ENCODE measurements around the gene COX7A2L.

The COX7A2L gene

GRCh38 chr2:42307180-42307579 lies 53.8 kb downstream of the COX7A2L start:
- TF ChIP-seq, protein P1, sequence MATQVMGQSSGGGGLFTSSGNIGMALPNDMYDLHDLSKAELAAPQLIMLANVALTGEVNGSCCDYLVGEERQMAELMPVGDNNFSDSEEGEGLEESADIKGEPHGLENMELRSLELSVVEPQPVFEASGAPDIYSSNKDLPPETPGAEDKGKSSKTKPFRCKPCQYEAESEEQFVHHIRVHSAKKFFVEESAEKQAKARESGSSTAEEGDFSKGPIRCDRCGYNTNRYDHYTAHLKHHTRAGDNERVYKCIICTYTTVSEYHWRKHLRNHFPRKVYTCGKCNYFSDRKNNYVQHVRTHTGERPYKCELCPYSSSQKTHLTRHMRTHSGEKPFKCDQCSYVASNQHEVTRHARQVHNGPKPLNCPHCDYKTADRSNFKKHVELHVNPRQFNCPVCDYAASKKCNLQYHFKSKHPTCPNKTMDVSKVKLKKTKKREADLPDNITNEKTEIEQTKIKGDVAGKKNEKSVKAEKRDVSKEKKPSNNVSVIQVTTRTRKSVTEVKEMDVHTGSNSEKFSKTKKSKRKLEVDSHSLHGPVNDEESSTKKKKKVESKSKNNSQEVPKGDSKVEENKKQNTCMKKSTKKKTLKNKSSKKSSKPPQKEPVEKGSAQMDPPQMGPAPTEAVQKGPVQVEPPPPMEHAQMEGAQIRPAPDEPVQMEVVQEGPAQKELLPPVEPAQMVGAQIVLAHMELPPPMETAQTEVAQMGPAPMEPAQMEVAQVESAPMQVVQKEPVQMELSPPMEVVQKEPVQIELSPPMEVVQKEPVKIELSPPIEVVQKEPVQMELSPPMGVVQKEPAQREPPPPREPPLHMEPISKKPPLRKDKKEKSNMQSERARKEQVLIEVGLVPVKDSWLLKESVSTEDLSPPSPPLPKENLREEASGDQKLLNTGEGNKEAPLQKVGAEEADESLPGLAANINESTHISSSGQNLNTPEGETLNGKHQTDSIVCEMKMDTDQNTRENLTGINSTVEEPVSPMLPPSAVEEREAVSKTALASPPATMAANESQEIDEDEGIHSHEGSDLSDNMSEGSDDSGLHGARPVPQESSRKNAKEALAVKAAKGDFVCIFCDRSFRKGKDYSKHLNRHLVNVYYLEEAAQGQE (IDR thresholded peaks at IDR 0.05; ENCODE audit: insufficient read depth in 1 of 2, low read depth in 2 of 2, low read length in 2 of 2): no peak
- TF ChIP-seq TAF1 (IDR thresholded peaks at IDR 0.05; ENCODE audit: borderline replicate concordance, insufficient read depth, low read length) (no peak), FOXP2 (optimal IDR thresholded peaks at IDR 0.05; ENCODE audit: borderline replicate concordance, extremely low read depth, extremely low read length, insufficient read depth) (no peak), SIN3A (IDR thresholded peaks at IDR 0.05; ENCODE audit: borderline replicate concordance, insufficient read depth, low read length) (no peak), POLR2AphosphoS5 (IDR thresholded peaks at IDR 0.05; ENCODE audit: low read depth, low read length) (no peak)

GRCh38 chr2:42304059-42304713 lies 56.8 kb downstream of the COX7A2L start:
- no peak for TF ChIP-seq TAF1 (IDR thresholded peaks at IDR 0.05; ENCODE audit: borderline replicate concordance, insufficient read depth, low read length)
- no peak for TF ChIP-seq FOXP2 (optimal IDR thresholded peaks at IDR 0.05; ENCODE audit: borderline replicate concordance, extremely low read depth, extremely low read length, insufficient read depth)
- TF ChIP-seq, protein P1 (IDR thresholded peaks at IDR 0.05; ENCODE audit: insufficient read depth in 1 of 2, low read depth in 2 of 2, low read length in 2 of 2): no peak
- no peak for TF ChIP-seq SIN3A (IDR thresholded peaks at IDR 0.05; ENCODE audit: borderline replicate concordance, insufficient read depth, low read length)
- no peak for TF ChIP-seq POLR2AphosphoS5 (IDR thresholded peaks at IDR 0.05; ENCODE audit: low read depth, low read length)

- TF ChIP-seq FOXP2 (optimal IDR thresholded peaks at IDR 0.05; ENCODE audit: borderline replicate concordance, extremely low read depth, extremely low read length, insufficient read depth) (no peak), POLR2AphosphoS5 (IDR thresholded peaks at IDR 0.05; ENCODE audit: low read depth, low read length) (no peak), TAF1 (IDR thresholded peaks at IDR 0.05; ENCODE audit: borderline replicate concordance, insufficient read depth, low read length) (no peak), SIN3A (IDR thresholded peaks at IDR 0.05; ENCODE audit: borderline replicate concordance, insufficient read depth, low read length) (no peak)
- TF ChIP-seq, protein P1 (IDR thresholded peaks at IDR 0.05; ENCODE audit: insufficient read depth in 1 of 2, low read depth in 2 of 2, low read length in 2 of 2): no peak
Observed at GRCh38 chr2:42303252-42303651, 57.8 kb downstream of the COX7A2L start.

DNA sequence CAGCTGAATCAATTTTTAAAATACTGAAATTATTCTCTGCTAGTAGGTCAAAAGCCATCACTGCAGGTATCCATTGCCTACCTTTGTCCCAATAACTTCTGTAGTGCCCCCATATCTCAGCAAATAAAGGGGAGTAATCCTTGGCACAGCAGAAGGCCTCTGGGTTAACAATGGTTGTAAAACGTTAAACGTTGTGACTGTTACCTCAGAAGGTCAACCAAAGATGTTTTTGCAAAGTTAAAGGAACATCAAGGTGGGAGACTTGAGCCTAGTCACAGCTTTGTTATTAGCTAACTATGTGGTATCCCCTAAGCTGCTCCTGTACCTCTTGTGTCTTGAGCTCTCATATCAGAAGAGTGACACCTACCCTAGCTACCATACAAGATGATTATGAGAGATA lies 60.5 kb downstream of the COX7A2L start:
- TF ChIP-seq, protein P1 (IDR thresholded peaks at IDR 0.05; ENCODE audit: insufficient read depth in 1 of 2, low read depth in 2 of 2, low read length in 2 of 2): no peak
- no peak for TF ChIP-seq FOXP2 (optimal IDR thresholded peaks at IDR 0.05; ENCODE audit: borderline replicate concordance, extremely low read depth, extremely low read length, insufficient read depth)
- TF ChIP-seq SIN3A (IDR thresholded peaks at IDR 0.05; ENCODE audit: borderline replicate concordance, insufficient read depth, low read length): no peak
- no peak for TF ChIP-seq POLR2AphosphoS5 (IDR thresholded peaks at IDR 0.05; ENCODE audit: low read depth, low read length)
- no peak for TF ChIP-seq TAF1 (IDR thresholded peaks at IDR 0.05; ENCODE audit: borderline replicate concordance, insufficient read depth, low read length)
